ENCODE measurements around the gene NOS1.

Gene NOS1

DNA sequence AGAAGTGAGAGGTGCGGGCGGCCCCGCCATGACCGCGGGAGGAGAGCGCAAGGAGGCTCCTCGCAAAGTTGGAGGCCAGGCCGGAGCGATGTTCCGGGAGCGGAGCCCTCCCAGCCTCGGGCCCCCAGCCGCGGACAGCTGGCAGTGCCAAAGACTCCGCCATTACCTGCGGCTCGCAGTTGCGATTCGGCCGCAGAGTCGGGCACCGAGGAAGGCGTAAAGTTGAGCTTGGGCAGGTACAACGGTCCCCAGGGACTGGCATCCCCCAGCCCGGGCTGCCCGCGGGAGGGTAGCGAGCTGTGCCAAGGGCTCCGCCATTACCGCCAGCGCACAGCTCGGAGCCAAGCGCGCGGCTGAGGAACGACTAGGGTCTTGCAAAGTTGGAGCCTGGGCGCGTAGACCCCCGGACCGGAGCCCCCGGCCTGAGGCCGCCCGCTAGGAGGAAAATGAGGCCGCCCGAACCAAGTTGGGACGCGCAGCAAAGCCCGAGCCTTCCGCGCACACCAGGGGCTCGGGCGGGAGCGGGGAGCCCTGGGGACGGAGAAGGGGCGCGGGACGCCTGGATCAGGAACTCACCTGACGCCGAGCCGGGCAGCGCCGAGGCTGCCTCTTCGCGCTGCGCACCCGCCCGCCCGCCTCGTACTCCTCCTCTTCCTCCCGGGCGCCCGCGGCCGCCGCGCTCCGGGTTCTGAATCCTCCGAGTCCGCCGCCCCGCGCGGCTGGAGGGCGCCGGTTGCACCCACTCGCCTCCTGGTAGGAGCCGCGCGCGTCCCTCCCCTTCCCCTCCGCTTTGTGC, 677 bp downstream of the NOS1 start:
- no peak for TF ChIP-seq CTCF (conservative IDR thresholded peaks at IDR 0.05; ENCODE audit: low read depth, low read length)
- no peak for DNase-seq (ENCODE audit: low read depth)
- no peak overlapping the region for H3K4me3 ChIP-seq (ENCODE audit: low read depth, low read length)

DNA sequence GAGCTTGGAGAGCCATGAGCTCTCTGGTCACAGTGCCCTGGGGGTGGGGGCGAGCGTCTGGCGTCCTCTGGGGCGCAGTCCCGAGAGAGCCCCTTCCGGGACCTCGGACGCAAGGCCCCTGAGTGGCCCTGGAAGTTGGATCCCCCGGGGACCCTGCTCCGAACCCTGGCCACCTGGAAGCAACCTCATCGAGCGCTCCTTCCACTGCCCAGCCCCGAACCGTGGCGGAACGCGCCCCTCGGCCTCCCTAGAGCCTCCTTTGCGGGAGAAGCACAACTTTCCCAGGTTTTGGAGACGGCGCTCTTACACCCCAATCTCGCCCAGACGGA, 1.2 kb downstream of the NOS1 start:
- no peak overlapping the region for H3K4me3 ChIP-seq (ENCODE audit: low read depth, low read length)
- DNase-seq (ENCODE audit: low read depth), result no peak
- TF ChIP-seq CTCF (conservative IDR thresholded peaks at IDR 0.05; ENCODE audit: low read depth, low read length), result no peak

GRCh38 chr12:117359029-117359845, 2.2 kb downstream of the NOS1 start:
- no peak for TF ChIP-seq CTCF (conservative IDR thresholded peaks at IDR 0.05; ENCODE audit: low read depth, low read length)
- no peak overlapping the region for H3K4me3 ChIP-seq (ENCODE audit: low read depth, low read length)
- no peak for DNase-seq (ENCODE audit: low read depth)

GRCh38 chr12:117356048-117356447, 5.4 kb downstream of the NOS1 start:
- TF ChIP-seq CTCF (conservative IDR thresholded peaks at IDR 0.05; ENCODE audit: low read depth, low read length), result no peak
- no peak overlapping the region for H3K4me3 ChIP-seq (ENCODE audit: low read depth, low read length)
- DNase-seq (ENCODE audit: low read depth), result no peak

GRCh38 chr12:117352883-117353282, 8.5 kb downstream of the NOS1 start:
- DNase-seq (ENCODE audit: low read depth), result no peak
- TF ChIP-seq CTCF (conservative IDR thresholded peaks at IDR 0.05; ENCODE audit: low read depth, low read length), result no peak
- H3K4me3 ChIP-seq (ENCODE audit: low read depth, low read length), result no peak overlapping the region

DNA sequence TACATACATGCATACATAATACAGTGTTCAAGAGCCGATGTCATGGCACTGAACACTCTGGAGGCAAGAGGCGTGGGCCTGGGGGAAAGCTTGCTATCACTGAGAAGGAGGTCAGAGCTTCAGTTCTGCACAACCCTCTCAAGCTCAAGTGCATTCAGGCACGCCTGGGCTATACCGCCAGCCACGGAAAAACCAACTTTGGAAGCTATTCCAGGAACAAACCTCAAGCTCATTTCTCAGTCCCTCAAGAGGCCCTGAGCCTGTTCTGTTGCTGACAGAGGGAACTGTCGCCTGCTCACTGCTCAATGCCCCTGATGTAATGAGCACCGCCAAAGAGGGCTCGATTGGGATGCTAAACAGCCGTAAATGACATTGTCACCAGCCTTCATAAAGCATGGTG, 9.2 kb downstream of the NOS1 start:
- no peak overlapping the region for H3K4me3 ChIP-seq (ENCODE audit: low read depth, low read length)
- no peak for TF ChIP-seq CTCF (conservative IDR thresholded peaks at IDR 0.05; ENCODE audit: low read depth, low read length)
- no peak for DNase-seq (ENCODE audit: low read depth)

Measured in choroid plexus epithelial cell (primary cell).